ENCODE measurements around the gene STON2.

STON2 gene

GRCh38 chr14:81280136-81280791 lies 119.9 kb downstream of the STON2 start:
- H3K27me3 ChIP-seq (replicated peaks): no peaks in the 10 kb centered on the region
- H3K27ac ChIP-seq: no peak overlapping the region
- no peak overlapping the region for H3K4me3 ChIP-seq (ENCODE audit: low read depth, low read length)
- TF ChIP-seq CTCF (IDR thresholded peaks at IDR 0.05; ENCODE audit: low read depth, low read length, missing control alignments): no peak
- DNase-seq: no peak
- in situ Hi-C loops (cut with HindIII; ENCODE audit: low pct_ligation_motif_present, low sequenced_read_pairs): no loop called here
- no peaks in the 10 kb centered on the region for H3K36me3 ChIP-seq (replicated peaks)

- H3K27me3 ChIP-seq (replicated peaks): no peaks in the 10 kb centered on the region
- in situ Hi-C loops (cut with HindIII; ENCODE audit: low pct_ligation_motif_present, low sequenced_read_pairs): no loop called here
- no peak for TF ChIP-seq CTCF (IDR thresholded peaks at IDR 0.05; ENCODE audit: low read depth, low read length, missing control alignments)
- no peaks in the 10 kb centered on the region for H3K36me3 ChIP-seq (replicated peaks)
- DNase-seq: no peak
- no peak overlapping the region for H3K27ac ChIP-seq
- no peak overlapping the region for H3K4me3 ChIP-seq (ENCODE audit: low read depth, low read length)
These were observed 123.0 kb downstream of the STON2 start for GRCh38 chr14:81277096-81277495.

- no peaks in the 10 kb centered on the region for H3K36me3 ChIP-seq (replicated peaks)
- in situ Hi-C loops (cut with HindIII; ENCODE audit: low pct_ligation_motif_present, low sequenced_read_pairs): no loop called here
- H3K4me3 ChIP-seq (ENCODE audit: low read depth, low read length): no peak overlapping the region
- no peak overlapping the region for H3K27ac ChIP-seq
- TF ChIP-seq CTCF (IDR thresholded peaks at IDR 0.05; ENCODE audit: low read depth, low read length, missing control alignments): no peak
- no peak for DNase-seq
- no peaks in the 10 kb centered on the region for H3K27me3 ChIP-seq (replicated peaks)
These were observed 123.8 kb downstream of the STON2 start for GRCh38 chr14:81276073-81277069.

GRCh38 chr14:81275305-81276072 lies 124.6 kb downstream of the STON2 start:
- DNase-seq: no peak
- no peaks in the 10 kb centered on the region for H3K36me3 ChIP-seq (replicated peaks)
- no peaks in the 10 kb centered on the region for H3K27me3 ChIP-seq (replicated peaks)
- in situ Hi-C loops (cut with HindIII; ENCODE audit: low pct_ligation_motif_present, low sequenced_read_pairs): no loop called here
- H3K4me3 ChIP-seq (ENCODE audit: low read depth, low read length): no peak overlapping the region
- no peak overlapping the region for H3K27ac ChIP-seq
- no peak for TF ChIP-seq CTCF (IDR thresholded peaks at IDR 0.05; ENCODE audit: low read depth, low read length, missing control alignments)

- H3K36me3 ChIP-seq (replicated peaks): no peaks in the 10 kb centered on the region
- no peak for TF ChIP-seq CTCF (IDR thresholded peaks at IDR 0.05; ENCODE audit: low read depth, low read length, missing control alignments)
- no peaks in the 10 kb centered on the region for H3K27me3 ChIP-seq (replicated peaks)
- no peak overlapping the region for H3K27ac ChIP-seq
- in situ Hi-C loops (cut with HindIII; ENCODE audit: low pct_ligation_motif_present, low sequenced_read_pairs): no loop called here
- no peak for DNase-seq
- no peak overlapping the region for H3K4me3 ChIP-seq (ENCODE audit: low read depth, low read length)
These were observed 126.1 kb downstream of the STON2 start for GRCh38 chr14:81273961-81274575.
